Measurements from ENCODE around the gene NTF3. TPM values are rescaled to one million over a fixed set of nuclear protein-coding genes. Genes with fewer than 3 reads are reported as not detected.

Gene NTF3
- total RNA-seq, 4 donors from 2014 or later = 0.42 to 2.2 (median 2.1) TPM

GRCh38 chr12:5458229-5459050 lies 26.5 kb downstream of the NTF3 start:
- no peak overlapping the region for H3K4me3 ChIP-seq (ENCODE audit: low read depth, poor library complexity, severe bottlenecking)
- WGBS, 2 donors = 63 to 65% methylated on average over 12 of the region's 12 CpGs
- TF ChIP-seq POLR2A (IDR thresholded peaks at IDR 0.05) = no peak
- TF ChIP-seq CTCF (IDR thresholded peaks at IDR 0.05) = no peak
- no peak for DNase-seq (ENCODE audit: low spot score in 2 of 2)
- intact Hi-C loops (cut with DNase I; ENCODE audit: low total_unique reads) = no loop called here

- no peak overlapping the region for H3K4me3 ChIP-seq (ENCODE audit: low read depth, poor library complexity, severe bottlenecking)
- intact Hi-C loops (cut with DNase I; ENCODE audit: low total_unique reads) = no loop called here
- WGBS, 2 donors = 72 to 77% methylated on average over 10 of the region's 10 CpGs
- no peak for DNase-seq (ENCODE audit: low spot score in 2 of 2)
- TF ChIP-seq CTCF (IDR thresholded peaks at IDR 0.05) (no peak), POLR2A (IDR thresholded peaks at IDR 0.05) (no peak)
These were observed 27.3 kb downstream of the NTF3 start for GRCh38 chr12:5459051-5459782.

GRCh38 chr12:5460817-5461216 lies 28.9 kb downstream of the NTF3 start:
- no peak for DNase-seq (ENCODE audit: low spot score in 2 of 2)
- intact Hi-C loops (cut with DNase I; ENCODE audit: low total_unique reads) = no loop called here
- TF ChIP-seq POLR2A (IDR thresholded peaks at IDR 0.05) (no peak), CTCF (IDR thresholded peaks at IDR 0.05) (no peak)
- 80 to 87% methylated on average over 2 of the region's 2 CpGs for WGBS, 2 donors
- no peak overlapping the region for H3K4me3 ChIP-seq (ENCODE audit: low read depth, poor library complexity, severe bottlenecking)

GRCh38 chr12:5461966-5462365 lies 30.1 kb downstream of the NTF3 start:
- intact Hi-C loops (cut with DNase I; ENCODE audit: low total_unique reads) = no loop called here
- no peak overlapping the region for H3K4me3 ChIP-seq (ENCODE audit: low read depth, poor library complexity, severe bottlenecking)
- WGBS, 2 donors = 95 to 97% methylated on average over 1 of the region's 1 CpG
- no peak for TF ChIP-seq CTCF (IDR thresholded peaks at IDR 0.05)
- no peak for TF ChIP-seq POLR2A (IDR thresholded peaks at IDR 0.05)
- no peak for DNase-seq (ENCODE audit: low spot score in 2 of 2)

- H3K4me3 ChIP-seq (ENCODE audit: low read depth, poor library complexity, severe bottlenecking) = no peak overlapping the region
- 73 to 83% methylated on average over 2 of the region's 2 CpGs for WGBS, 2 donors
- intact Hi-C loops (cut with DNase I; ENCODE audit: low total_unique reads) = no loop called here
- TF ChIP-seq CTCF (IDR thresholded peaks at IDR 0.05) (no peak), POLR2A (IDR thresholded peaks at IDR 0.05) (no peak)
- no peak for DNase-seq (ENCODE audit: low spot score in 2 of 2)
These were observed 32.2 kb downstream of the NTF3 start for GRCh38 chr12:5464096-5464495.

Data from lower leg skin (tissue), 4 donors.